IPS DF 19.7 (cell line): ENCODE measurements around the gene DMD.

Experiments used
- DNase-seq: peaks from one replicate; pipeline ENCODE4 v3.0.0-alpha.2; 2013; ENCODE audit warnings: low read depth, low spot score

The DMD gene

GRCh38 chrX:32495855-32496254, 715.5 kb downstream of the DMD start:
- no peak for DNase-seq

GRCh38 chrX:32489125-32489524, 722.2 kb downstream of the DMD start:
- DNase-seq: no peak

DNA sequence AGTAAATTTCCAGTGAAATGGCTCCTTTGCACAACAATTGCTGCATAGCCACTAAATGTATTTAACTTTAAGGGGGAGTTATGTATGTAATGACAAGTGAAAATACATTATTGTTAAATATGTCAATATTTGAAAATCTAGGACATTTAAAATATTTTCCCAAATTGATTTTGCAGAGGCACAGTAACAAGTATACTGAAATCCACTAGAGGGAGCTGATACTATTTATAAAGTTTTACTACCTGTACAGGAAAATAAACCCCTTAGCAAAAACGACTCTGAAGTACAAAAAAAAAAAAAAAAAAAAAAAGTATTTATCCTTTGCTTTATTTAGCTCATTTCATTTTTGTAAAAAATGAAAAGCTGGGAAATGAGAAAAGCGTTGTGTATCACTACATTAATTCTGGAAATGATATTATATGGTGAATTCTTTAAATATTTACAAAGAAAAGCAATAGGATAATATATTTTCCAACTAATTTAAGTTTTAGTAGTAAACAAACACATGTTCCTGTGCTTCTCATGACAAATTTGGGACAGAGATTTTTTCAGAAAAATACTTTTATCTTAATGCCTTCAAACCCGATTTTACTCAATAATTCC, 727.7 kb downstream of the DMD start:
- DNase-seq: no peak

GRCh38 chrX:32480019-32480418, 731.3 kb downstream of the DMD start:
- no peak for DNase-seq

GRCh38 chrX:32472364-32472763, 739.0 kb downstream of the DMD start:
- DNase-seq: no peak

DNA sequence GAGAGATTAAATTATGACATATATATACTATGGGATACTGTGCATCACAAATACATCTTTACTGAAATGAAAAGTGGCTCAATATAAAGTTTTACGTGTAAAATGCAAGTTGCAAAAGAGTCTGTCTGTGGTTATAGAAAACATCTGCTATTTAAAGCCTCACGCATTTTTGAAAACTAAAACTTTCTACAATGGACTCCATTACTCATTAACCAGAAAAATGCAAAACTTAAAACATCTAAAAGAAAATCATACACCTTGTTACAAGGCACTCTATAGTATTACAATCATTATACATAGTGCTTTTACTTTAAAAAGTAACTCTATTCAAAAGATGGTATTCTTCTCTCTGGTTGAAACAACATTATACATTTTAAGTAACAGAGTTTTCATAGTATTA, 755.6 kb downstream of the DMD start:
- no peak for DNase-seq

DNA sequence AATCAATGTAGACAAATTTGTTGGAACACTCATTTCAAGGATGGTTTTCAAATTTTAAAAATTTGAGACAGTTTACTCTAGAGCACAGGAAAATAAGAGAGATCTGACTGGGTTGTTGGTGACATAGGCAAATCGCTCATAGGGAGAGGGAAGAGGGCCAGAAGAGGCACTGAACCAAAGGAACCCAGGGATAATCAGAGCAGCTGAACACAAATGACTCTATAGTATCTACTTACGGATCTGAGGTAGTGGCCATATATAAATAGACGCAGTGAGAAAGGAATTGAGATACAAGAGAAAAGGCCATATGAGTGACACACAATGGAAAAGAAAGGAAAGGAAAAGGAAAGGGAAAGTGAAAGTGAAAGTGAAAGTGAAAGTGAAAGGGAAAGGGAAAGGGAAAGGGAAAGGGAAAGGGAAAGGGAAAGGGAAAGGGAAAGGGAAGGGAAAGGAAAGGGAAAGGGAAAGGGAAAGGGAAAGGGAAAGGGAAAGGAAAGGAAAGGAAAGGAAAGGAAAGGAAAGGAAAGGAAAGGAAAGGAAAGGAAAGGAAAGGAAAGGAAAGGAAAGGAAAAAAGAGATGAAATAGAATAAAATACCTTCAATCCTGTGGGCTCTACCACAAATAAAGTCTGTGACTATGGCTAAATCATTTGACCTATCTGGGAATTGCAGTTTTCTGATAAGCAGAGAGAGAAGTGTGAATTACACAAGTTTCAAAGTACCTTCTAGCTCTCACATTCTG, 759.2 kb downstream of the DMD start:
- DNase-seq: no peak

GRCh38 chrX:32448945-32449344, 762.4 kb downstream of the DMD start:
- DNase-seq: no peak

DNA sequence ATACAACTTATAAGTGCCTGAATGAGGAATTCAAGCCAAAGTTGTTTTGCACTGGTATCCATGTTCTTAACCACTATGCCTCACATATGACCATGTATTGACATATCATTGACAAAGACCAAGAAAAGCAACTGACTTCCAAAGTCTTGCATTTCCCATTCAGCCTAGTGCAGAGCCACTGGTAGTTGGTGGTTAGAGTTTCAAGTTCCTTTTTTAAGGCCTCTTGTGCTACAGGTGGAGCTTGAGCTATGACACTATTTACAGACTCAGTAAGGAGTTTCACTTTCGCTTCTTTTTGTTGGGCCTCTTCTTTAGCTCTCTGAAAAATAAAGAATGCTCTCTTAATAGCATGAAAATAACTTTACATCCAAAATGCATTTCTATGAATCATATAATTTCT, 763.0 kb downstream of the DMD start:
- no peak for DNase-seq

DNA sequence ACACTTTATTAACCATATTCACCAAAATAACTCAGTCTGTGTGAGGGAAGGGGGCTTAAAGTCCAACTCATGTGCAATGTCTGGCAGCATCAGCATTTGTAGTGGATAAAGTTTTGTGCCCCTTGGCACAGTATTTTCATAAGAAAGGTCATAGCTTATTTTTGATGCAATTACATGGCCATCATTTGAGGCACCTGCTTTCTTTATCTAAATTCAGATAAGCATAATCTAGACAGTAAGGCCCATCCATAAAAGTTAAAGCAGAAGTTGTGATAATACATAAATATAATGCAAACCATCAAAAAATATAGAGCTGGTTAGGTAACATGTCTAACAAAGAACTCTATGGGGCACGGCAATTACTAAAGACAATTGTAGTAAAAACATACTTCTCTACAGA, 763.7 kb downstream of the DMD start:
- no peak for DNase-seq

- no peak for DNase-seq
Observed at GRCh38 chrX:32443841-32444240, 767.5 kb downstream of the DMD start.

DNA sequence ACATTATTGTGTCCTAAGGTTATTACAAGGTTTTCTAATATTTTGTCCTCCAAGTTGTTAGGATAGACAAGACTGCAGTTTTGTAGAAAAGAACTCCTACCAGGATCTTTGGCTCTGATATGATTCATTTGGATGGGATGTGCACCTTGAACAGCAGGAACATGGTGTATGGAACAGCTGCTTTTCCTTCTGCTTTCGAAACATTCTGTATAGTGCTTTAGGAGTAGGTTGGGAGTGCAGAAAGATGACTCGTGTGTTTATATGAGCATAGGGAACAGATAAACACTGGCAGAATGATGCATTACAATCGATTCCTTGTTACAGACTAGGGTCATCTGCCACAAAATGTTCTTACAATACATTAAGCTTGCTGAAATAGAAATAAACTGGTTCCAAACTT, 790.1 kb downstream of the DMD start:
- DNase-seq: no peak

DNA sequence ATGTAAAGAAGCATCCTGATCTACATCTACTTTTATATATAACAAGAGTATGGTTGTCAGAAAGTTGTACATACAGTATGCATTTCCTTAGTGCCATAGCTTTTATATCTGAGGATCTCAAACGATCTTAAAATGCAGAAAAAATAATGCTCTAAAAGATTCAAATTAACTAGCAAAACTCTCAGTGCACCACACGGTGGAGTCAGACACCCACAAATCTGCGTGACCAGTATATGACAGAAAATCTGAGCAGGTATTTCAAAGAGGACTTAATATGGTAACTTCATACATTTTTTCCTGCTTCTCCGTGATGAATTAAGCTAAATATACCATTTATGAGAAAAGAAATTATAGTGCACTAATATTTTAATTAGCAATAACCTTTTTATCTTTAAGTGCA, 803.0 kb downstream of the DMD start:
- no peak for DNase-seq

DNA sequence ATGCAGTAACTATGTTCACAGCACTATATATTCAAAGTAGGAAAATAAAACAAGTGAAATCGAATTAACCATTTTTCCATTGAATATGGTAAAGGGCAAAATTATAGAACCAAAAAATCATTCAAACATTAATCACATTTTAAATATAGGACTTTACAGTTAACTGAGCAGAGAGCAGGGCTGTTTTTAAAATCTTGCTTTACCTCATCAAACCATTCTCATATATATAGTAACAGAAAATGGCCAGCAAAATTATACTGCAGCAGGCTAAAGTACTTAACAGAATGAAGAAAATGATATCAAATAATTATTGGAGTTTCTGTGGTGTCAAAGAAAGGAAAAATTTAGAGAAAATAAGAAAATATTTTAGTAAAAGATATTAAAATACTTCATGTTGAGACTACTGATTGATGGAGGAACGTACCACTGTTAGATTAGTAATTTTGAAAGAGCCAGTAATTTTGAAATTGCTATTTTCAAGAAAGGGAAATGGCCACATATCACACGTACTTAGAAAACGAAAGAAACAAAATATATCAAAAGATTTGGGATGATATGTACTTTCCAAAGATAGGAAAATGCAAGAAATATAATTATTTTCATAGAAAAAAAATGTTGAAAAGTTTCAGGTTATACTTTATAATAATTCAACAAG, 813.7 kb downstream of the DMD start:
- no peak for DNase-seq

GRCh38 chrX:32395878-32396277, 815.5 kb downstream of the DMD start:
- no peak for DNase-seq

DNA sequence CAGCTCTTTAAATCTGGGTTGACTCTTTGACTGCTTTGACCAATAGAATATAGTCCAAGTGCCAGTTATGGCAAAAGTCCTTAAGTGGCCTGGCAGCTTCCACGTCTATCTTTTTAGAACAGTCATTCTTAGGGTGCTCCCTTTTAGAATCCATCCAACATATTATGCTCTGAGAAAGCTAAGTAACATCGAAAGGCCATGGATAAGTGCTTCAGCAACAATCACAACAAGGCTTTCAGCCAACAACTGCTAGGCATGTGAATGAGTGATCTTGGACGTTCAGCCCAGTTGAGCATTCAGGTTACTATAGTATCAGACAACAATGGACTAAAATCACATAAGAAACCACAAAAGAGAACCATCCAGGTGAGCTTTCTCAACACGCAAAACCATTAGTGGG, 818.7 kb downstream of the DMD start:
- no peak for DNase-seq

DNA sequence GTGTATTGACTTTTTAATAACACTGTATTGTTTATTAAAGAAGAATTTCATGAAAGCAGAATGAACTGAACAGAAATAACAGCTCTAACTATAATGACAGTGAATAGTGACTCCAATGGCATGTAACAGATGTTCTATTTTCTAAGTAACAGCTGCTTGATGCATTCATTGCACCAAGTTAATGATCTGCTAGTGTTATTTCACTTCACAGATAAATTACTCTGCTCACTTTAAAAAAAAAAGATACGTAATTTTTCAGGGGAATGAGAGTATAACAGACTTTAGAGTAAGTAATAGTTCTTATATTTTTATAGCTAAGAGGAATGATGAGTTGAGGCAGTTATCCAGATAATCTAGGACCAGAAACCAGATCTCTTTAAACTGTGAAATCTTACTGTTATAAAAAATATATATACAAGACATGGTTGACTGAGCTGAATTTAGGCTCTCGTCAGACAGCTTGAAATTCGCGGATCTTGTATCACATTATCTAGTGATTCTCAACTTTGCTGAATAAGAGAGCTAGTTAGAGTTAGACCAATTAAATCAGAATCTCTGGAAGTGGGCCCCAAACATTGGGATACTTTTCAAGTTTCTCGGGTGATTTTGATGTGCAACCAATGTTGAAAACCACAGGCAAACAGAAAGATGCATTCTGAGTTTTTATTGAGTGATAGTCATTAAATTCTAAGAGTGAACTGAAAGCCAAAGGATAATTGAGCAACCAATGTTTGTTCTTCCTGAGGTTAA, 840.7 kb downstream of the DMD start:
- no peak for DNase-seq

DNA sequence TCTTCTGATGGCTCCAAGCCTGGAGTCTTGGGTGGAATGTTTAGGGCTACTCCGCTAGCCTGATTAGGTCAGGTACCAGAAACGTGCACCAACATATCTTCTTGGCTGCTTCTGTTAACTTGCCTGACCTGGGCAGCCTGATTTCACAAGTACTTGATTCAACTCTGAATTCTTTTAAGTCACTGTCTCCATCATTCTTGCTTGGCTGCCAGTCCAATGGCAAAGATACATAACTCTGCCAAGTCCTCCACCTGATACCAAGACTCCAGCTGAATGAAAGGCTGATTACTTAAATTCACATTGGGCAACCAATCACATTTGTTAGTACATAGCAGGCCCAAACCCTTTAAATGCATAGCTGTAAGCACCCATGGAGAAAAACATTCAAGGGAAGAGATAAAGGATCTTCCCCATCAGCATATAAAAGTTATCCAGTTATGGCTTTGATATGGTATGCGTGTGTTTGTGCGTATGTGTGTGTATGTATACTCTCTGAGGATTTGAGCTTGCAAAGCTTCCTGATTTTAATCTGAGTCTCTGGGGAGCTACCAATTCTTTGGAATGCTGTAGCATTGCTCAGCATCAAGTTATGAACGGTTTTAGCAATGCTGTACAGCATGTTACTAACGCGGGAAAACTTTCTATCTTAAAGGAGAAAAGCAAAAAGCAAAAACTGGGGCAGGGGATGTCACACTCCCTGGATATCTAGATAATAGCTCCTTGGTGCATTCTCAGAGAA, 917.2 kb downstream of the DMD start:
- no peak for DNase-seq

GRCh38 chrX:32289356-32289755, 922.0 kb downstream of the DMD start:
- no peak for DNase-seq

- DNase-seq: no peak
Observed at GRCh38 chrX:32281853-32282252, 929.5 kb downstream of the DMD start.

DNA sequence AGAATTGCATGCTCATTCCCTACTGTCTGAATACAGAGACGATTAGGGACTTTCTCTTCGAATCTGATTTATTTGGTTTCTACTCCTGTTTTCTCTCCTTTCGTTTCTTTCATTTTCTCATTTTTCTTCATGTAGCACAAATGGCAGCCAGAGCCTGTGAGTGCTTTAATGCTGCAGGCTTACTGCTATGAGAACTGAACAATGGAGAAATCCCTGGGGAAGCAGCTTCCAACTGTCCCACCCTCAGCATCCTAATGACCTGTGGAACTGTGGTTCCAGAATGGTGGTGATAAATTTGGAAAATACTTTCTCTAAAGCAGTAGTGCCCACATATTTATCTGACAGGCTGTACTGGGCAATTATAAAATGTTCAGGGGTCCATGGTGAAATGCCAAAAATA, 930.4 kb downstream of the DMD start:
- DNase-seq: no peak

- no peak for DNase-seq
Observed at GRCh38 chrX:32280489-32280888, 930.9 kb downstream of the DMD start.
